GM12872 (cell line): ENCODE data around the gene HIP1R.

Source experiments
- TF ChIP-seq, protein P1 (sequence below): IDR thresholded peaks from 3 replicates; pipeline ENCODE4 v1.5.1; 2011; ENCODE audit warnings: low read depth, mild to moderate bottlenecking, low read length, moderate library complexity; ENCODE audit not compliant: insufficient read depth

The HIP1R gene

DNA sequence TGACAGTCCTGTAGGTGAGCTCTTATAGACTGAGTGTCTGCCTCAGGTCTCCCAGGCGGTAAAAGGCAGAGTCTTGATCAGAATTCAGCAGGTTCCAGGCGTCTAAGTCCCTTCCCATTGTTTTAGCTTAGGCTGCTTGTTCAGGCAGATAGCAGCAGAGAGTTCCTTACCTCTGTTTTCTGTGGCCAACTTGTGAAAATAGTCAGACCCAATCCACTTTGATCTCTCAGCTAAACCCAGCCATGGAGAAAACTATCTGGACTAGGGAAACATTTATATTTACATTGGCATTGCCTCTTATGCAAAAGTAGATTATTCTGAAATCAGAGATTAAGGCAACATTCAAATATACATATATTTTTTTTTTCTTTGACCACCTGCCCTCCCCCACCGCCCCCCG is 39.5 kb upstream of the HIP1R start:
- TF ChIP-seq, protein P1, sequence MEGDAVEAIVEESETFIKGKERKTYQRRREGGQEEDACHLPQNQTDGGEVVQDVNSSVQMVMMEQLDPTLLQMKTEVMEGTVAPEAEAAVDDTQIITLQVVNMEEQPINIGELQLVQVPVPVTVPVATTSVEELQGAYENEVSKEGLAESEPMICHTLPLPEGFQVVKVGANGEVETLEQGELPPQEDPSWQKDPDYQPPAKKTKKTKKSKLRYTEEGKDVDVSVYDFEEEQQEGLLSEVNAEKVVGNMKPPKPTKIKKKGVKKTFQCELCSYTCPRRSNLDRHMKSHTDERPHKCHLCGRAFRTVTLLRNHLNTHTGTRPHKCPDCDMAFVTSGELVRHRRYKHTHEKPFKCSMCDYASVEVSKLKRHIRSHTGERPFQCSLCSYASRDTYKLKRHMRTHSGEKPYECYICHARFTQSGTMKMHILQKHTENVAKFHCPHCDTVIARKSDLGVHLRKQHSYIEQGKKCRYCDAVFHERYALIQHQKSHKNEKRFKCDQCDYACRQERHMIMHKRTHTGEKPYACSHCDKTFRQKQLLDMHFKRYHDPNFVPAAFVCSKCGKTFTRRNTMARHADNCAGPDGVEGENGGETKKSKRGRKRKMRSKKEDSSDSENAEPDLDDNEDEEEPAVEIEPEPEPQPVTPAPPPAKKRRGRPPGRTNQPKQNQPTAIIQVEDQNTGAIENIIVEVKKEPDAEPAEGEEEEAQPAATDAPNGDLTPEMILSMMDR: no peak

DNA sequence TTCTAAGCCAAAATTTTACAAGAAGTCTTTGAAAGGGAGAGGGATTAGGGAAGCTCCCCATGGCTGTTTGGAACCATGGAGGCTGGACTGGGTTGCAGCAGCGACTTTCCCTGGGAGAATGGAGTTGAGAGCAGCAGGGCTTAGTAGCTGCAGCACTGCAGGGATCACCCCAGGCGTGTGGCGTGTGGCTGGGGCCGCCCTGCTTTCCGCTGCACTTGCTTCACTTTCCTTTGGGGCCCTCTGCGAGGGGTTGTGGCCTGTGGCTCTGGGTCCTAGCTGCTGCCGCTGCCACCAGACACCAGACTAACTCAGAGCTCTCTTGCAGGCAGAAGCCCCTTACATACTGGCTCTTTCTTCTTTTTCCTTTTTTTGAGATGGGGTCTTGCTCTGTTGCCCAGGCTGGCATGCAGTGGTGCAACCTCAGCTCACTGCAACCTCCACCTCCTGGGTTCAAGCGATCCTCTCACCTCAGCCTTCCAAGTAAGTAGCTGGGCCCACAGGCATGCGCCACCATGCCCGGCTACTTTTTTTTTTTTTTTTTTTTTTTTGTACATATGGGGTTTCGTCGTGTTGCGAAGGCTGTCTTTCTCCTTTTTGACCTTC is 35.5 kb upstream of the HIP1R start:
- TF ChIP-seq, protein P1: no peak

DNA sequence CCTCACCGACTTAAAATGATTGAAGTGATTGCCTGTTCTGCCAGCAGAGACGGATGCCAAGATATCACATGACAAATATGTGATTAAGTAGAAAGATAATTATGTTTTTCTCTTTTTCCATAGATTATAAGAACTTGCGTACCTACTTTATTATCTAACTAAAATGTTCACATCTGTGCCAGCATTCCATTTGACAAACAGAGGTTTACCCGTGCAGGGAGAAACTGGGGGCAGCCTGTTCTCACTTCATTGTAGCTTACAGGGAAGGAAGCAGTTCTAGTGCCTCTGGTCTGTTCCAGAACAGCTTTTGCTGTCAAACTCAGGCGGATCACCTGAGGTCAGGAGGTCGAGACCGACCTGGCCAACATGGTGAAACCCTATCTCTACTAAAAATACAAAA is 31.3 kb upstream of the HIP1R start:
- TF ChIP-seq, protein P1: no peak

DNA sequence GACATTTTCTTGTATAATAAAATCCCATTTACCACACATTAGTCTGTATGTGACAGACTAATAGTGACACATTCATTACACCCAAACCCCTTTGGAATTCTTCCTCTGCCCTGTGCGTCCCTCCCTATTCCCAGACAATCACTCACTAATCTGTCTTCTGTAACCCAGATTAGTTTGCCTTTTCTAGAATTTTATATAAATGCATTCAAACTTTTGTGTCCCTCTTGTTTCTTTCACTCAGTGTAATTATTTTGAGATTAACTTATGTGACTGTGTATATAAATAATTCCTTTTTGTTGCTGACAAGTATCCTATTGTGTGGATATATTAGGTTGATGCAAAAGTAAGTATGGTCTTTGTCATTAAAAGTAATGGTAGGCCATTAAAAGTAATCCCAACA is 27.6 kb upstream of the HIP1R start:
- TF ChIP-seq, protein P1: no peak

DNA sequence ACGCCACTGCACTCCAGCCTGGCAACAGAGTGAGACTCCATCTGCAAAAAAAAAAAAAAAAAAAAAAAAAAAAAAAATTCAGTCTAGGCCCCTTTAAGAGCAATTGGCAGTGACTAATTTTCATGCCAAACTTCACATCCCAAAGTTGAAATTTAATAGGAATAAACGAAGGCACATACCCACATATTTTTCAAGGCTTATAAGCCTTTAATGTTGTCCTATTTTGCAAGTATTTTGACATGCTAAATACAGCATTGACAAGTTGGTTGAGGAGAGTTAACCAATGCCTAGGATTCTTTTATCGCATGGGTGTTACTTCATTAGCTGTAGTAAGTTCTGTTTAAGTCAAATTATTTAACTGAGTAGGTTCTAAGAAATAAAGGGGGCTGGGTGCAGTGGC is 23.5 kb upstream of the HIP1R start:
- TF ChIP-seq, protein P1: no peak

DNA sequence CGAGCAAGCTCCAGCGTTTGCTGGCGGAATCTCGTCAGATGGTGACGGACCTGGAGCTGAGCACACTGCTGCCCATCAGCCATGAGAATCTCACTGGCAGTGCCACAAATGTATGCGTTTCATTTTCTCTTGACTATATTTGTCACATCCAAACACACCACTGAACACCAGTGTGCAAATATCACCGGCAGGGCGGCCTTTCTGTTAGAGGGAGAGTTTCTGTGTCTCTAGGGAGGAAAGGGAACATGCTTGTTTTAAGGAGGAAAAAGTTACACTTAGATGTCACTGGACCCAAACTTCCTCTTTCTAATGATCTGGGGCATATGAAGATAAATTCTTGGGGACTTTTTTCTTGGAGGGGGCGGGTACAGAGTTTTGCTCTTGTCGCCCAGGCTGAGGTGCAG is 21.9 kb upstream of the HIP1R start:
- TF ChIP-seq, protein P1: 0 out of 3 replicates have a peak, but pooled peaks have one; percentile 1

DNA sequence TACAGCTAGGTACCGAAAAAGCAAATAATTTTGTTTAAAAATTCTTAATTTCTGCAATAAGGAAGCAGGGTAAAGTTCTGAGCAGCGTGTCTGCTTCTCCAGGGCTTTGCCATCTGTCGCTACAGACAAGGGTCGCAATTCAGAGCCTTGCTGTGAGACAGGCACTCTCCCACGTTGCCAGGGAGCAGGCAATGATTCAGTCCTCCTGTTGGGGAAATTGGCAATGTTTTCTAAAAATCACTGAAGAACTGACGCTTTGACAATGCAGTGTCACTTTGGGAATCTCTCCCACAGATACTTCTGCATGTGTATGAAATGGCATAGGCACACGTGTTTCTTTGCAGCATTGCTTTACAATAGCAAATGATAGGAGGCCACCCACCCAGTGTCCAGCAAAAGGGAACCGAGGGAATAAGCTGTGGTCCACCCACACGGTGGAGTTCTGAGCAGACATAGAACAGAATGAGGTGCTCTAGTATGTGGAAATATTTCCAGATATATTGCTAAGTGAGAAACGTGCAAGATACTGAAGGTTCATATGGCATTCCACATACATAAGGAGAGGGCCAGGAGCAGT is 16.0 kb upstream of the HIP1R start:
- TF ChIP-seq, protein P1: no peak
